Neural progenitor cell (in vitro differentiated cells): ENCODE results near the gene HSBP1L1. TPM values are rescaled to one million over a fixed set of nuclear protein-coding genes. Genes with fewer than 3 reads are reported as not detected.

Experiments used
- DNase-seq: peaks from one replicate; pipeline ENCODE4 v3.0.0-alpha.2; 2016; ENCODE audit warnings: low spot score
- H2AFZ ChIP-seq: fragments of 200-600 bp; sonication (generic); replicated peaks from 2 replicates; pipeline ENCODE4 v1.6.1; 2016; ENCODE audit warnings: antibody characterized with exemption
- H3F3A ChIP-seq: fragments of 200-600 bp; sonication (generic); 2 replicates; pipeline ENCODE4 v1.6.1; 2016; ENCODE audit warnings: antibody characterized with exemption, low read depth
- H3K27ac ChIP-seq: fragments of 200-600 bp; sonication (generic); 2 replicates; pipeline ENCODE4 v1.5.1; 2016; ENCODE audit warnings: mild to moderate bottlenecking
- H3K27me3 ChIP-seq: fragments of 200-600 bp; sonication (generic); 2 replicates; pipeline ENCODE4 v1.6.1; 2016; ENCODE audit warnings: mild to moderate bottlenecking, moderate library complexity
- H3K36me3 ChIP-seq: fragments of 200-600 bp; sonication (generic); 2 replicates; pipeline ENCODE4 v1.5.1; 2016
- H3K4me1 ChIP-seq: fragments of 200-600 bp; sonication (generic); 2 replicates; pipeline ENCODE4 v1.6.1; 2016; ENCODE audit warnings: mixed run types
- H3K4me2 ChIP-seq: fragments of 200-600 bp; sonication (generic); 2 replicates; pipeline ENCODE4 v1.6.1; 2016
- H3K4me3 ChIP-seq: fragments of 200-600 bp; sonication (generic); 2 replicates; pipeline ENCODE4 v1.5.1; 2016
- H3K79me2 ChIP-seq: fragments of 200-600 bp; sonication (generic); 2 replicates; pipeline ENCODE4 v1.6.1; 2016; ENCODE audit warnings: low read depth
- H3K9ac ChIP-seq: fragments of 200-600 bp; sonication (generic); 2 replicates; pipeline ENCODE4 v1.6.1; 2016
- H3K9me3 ChIP-seq: fragments of 200-600 bp; sonication (generic); 2 replicates; pipeline ENCODE4 v1.5.1; 2016; ENCODE audit warnings: low read depth
- H4K20me1 ChIP-seq: fragments of 200-600 bp; sonication (generic); 2 replicates; pipeline ENCODE4 v1.6.1; 2016; ENCODE audit warnings: low read depth
- H3K27ac Mint-ChIP-seq: 3 replicates; pipeline ENCODE4 v1.8.0; 2021; ENCODE audit warnings: mixed read lengths
- H3K27me3 Mint-ChIP-seq: 2 replicates; pipeline ENCODE4 v1.8.0; 2022; ENCODE audit warnings: low read depth, mild to moderate bottlenecking, inconsistent platforms, moderate library complexity, mixed read lengths; ENCODE audit not compliant: insufficient read depth
- H3K36me3 Mint-ChIP-seq: 3 replicates; pipeline ENCODE4 v1.8.0; 2021; ENCODE audit warnings: mixed read lengths
- H3K4me1 Mint-ChIP-seq: 3 replicates; pipeline ENCODE4 v1.8.0; 2021; ENCODE audit warnings: mixed read lengths
- H3K4me3 Mint-ChIP-seq: 3 replicates; pipeline ENCODE4 v1.8.0; 2021; ENCODE audit warnings: mild to moderate bottlenecking, moderate library complexity, mixed read lengths
- H3K9me3 Mint-ChIP-seq: 3 replicates; pipeline ENCODE4 v1.8.0; 2020; ENCODE audit warnings: mixed read lengths
- EZH2 ChIP-seq: fragments of 200-600 bp; sonication (generic); IDR thresholded peaks from 2 replicates; pipeline ENCODE4 v1.6.1; 2017; ENCODE audit warnings: antibody characterized with exemption, mild to moderate bottlenecking, moderate library complexity
- EZH2phosphoT487 ChIP-seq: fragments of 200-600 bp; sonication (generic); IDR thresholded peaks from 2 replicates; pipeline ENCODE4 v1.6.1; 2017; ENCODE audit warnings: antibody characterized with exemption
- total RNA-seq: library from RNA; depleted of rRNA; stranded (reverse); fragments of >200 nt; gene quantifications from 2 replicates; pipeline ENCODE4 v1.2.3, GENCODE V29; 2015; ENCODE audit warnings: low replicate concordance
- TF ChIP-seq, protein P1 (sequence below): fragments of 200-600 bp; sonication (generic); IDR thresholded peaks from 2 replicates; pipeline ENCODE4 v1.5.1; 2017; ENCODE audit warnings: antibody characterized with exemption, mild to moderate bottlenecking

Gene HSBP1L1
- total RNA-seq, 1 donor from 2014 or later = not detected

DNA sequence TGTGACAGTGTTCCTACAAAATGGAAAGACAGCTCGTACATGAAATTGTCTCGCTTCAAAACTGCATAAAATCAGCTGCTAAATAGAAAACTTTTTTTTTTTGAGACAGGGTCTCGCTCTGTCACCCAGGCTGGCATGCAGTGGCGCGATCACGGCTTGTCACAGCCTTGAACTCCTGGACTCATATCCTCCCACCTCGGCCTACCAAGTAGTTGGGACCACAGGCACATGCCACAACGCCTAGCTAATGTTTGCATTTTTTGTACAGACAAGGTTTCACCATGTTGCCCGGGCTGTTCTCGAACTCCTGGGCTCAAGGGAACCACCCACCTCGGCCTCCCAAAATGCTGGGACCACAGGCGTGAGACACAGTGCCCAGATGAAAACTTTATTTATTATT is 20.7 kb downstream of the HSBP1L1 start:
- Histone ChIP-seq H3K4me1 (peaks cover 10% of the 10 kb centered on the region), H3K27me3 (no peaks in the 10 kb centered on the region), H3K9ac (no peak overlapping the region), H3K4me3 (no peak overlapping the region), H3K27ac (no peak overlapping the region), H3K9me3 (no peaks in the 10 kb centered on the region), H3K79me2 (peaks cover 81% of the 10 kb centered on the region), H3K4me2 (no peak overlapping the region), H3F3A (peaks cover 6% of the 10 kb centered on the region), H2AFZ (no peak overlapping the region), H3K36me3 (no peaks in the 10 kb centered on the region), H4K20me1 (peaks cover 75% of the 10 kb centered on the region)
- Mint-ChIP-seq H3K4me3 (no peak overlapping the region), H3K9me3 (no peaks in the 10 kb centered on the region), H3K36me3 (peaks cover 20% of the 10 kb centered on the region), H3K27ac (no peak overlapping the region), H3K4me1 (peaks cover 24% of the 10 kb centered on the region), H3K27me3 (peaks cover 2% of the 10 kb centered on the region)
- TF ChIP-seq, protein P1, sequence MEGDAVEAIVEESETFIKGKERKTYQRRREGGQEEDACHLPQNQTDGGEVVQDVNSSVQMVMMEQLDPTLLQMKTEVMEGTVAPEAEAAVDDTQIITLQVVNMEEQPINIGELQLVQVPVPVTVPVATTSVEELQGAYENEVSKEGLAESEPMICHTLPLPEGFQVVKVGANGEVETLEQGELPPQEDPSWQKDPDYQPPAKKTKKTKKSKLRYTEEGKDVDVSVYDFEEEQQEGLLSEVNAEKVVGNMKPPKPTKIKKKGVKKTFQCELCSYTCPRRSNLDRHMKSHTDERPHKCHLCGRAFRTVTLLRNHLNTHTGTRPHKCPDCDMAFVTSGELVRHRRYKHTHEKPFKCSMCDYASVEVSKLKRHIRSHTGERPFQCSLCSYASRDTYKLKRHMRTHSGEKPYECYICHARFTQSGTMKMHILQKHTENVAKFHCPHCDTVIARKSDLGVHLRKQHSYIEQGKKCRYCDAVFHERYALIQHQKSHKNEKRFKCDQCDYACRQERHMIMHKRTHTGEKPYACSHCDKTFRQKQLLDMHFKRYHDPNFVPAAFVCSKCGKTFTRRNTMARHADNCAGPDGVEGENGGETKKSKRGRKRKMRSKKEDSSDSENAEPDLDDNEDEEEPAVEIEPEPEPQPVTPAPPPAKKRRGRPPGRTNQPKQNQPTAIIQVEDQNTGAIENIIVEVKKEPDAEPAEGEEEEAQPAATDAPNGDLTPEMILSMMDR = no peak
- TF ChIP-seq EZH2 = no peak
- TF ChIP-seq EZH2phosphoT487 = no peak
- DNase-seq = no peak

DNA sequence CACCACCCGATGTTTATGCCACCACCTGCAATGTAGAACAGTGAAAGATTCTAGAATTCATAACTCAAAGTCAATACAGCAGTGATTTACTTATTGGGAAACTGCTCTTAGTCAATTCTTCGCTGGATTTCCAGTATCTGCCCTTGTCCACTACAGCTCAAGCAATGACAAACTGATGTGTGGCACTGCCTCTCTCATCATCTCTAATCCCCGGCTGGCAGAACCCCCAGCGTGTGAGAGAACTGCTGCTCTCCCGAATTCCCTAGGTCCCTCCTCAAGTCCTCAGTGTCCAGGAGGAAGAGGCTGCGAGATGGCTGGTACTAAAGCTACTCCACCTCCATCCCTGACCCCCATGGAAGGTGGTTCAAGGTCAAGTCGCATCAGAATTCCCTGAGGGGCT is 22.3 kb downstream of the HSBP1L1 start:
- peaks cover 20% of the 10 kb centered on the region for H3K36me3 Mint-ChIP-seq
- Histone ChIP-seq H3K4me3 (peak overlapping the region; percentile 78), H2AFZ (no peak overlapping the region), H3K27ac (no peak overlapping the region), H3K36me3 (no peaks in the 10 kb centered on the region), H3K79me2 (peaks cover 65% of the 10 kb centered on the region), H3K9me3 (no peaks in the 10 kb centered on the region), H3K4me1 (peaks cover 10% of the 10 kb centered on the region), H4K20me1 (peaks cover 60% of the 10 kb centered on the region), H3K27me3 (no peaks in the 10 kb centered on the region), H3K9ac (no peak overlapping the region), H3F3A (peaks cover 6% of the 10 kb centered on the region), H3K4me2 (peak overlapping the region; percentile 88)
- TF ChIP-seq, protein P1 = no peak
- TF ChIP-seq EZH2 (no peak), EZH2phosphoT487 (no peak)
- peaks cover 24% of the 10 kb centered on the region for H3K4me1 Mint-ChIP-seq
- H3K27ac Mint-ChIP-seq = peak overlapping the region; percentile 60
- DNase-seq = peak; percentile 16
- no peaks in the 10 kb centered on the region for H3K27me3 Mint-ChIP-seq
- peak overlapping the region; percentile 90 for H3K4me3 Mint-ChIP-seq
- no peaks in the 10 kb centered on the region for H3K9me3 Mint-ChIP-seq

DNA sequence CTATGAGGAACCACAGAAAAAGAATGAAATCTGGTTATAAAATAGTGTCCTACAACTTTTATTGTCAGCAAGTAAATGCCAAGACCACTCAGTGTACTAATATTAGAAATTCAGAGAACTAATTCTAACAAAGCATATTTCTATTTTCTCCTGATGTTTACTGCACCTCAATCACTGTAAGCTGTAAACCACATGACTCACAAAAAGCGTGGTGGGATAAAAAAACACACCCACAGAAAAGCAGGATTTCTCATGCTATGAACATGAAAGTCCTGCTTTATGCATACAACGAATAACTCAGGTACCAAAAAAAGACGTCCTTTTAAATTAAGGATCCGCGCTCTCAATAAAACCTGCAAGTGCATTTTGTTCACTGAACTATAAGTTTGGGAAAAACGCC is 23.1 kb downstream of the HSBP1L1 start:
- Histone ChIP-seq H2AFZ (peak overlapping the region; percentile 92), H3K36me3 (no peaks in the 10 kb centered on the region), H3K27ac (no peak overlapping the region), H4K20me1 (peaks cover 51% of the 10 kb centered on the region), H3K4me1 (peaks cover 10% of the 10 kb centered on the region), H3F3A (peaks cover 6% of the 10 kb centered on the region), H3K4me2 (peak overlapping the region; percentile 88), H3K9me3 (no peaks in the 10 kb centered on the region), H3K4me3 (peak overlapping the region; percentile 78), H3K27me3 (no peaks in the 10 kb centered on the region), H3K9ac (peak overlapping the region; percentile 52), H3K79me2 (peaks cover 57% of the 10 kb centered on the region)
- Mint-ChIP-seq H3K27me3 (no peaks in the 10 kb centered on the region), H3K36me3 (peaks cover 20% of the 10 kb centered on the region), H3K27ac (peak overlapping the region; percentile 44), H3K9me3 (no peaks in the 10 kb centered on the region), H3K4me3 (peak overlapping the region; percentile 90), H3K4me1 (peaks cover 23% of the 10 kb centered on the region)
- TF ChIP-seq EZH2 = no peak
- TF ChIP-seq, protein P1 = no peak
- no peak for TF ChIP-seq EZH2phosphoT487
- no peak for DNase-seq
